Activated CD8-positive, alpha-beta memory T cell treated with anti-CD3 and anti-CD28 coated beads for 4 hours (primary cell): ENCODE data around the gene CMPK1.

Experiments
- DNase-seq, 2 donors: peaks; one replicate each; pipeline ENCODE4 v3.0.0-alpha.2; 2020; ENCODE audit warnings: low read depth in 2 of 2

The CMPK1 gene

DNA sequence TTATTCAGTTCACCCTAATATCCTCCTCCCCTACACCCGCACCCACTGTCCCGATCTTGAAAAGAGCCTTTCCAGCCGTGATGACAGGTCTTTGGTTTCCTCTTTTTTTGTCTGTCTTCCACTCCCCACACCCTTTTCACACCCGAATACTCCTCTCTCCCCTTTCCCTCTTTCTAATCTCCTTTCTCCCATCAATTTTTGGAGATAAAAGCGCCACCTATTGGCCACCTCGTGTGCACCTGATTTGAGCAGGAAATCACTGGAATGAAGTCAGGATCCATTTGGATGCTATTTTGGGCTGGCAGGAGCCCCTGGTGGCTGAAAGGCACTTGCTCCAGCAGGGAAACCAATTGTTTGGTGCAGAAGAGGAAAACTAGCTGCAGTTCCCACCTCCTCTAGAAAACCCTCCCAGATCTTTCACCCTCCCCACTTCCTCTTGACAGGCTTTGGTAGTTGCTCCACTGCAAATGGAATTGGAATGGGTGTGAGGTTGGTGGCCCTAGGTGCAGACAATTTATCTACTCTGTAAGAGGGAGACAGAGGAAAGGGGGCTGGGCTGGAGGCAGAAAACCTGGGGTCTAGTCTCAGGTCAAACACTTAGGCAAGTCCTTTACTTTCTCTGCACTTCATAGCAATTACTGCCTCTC, 90.9 kb downstream of the CMPK1 start:
- no peak for DNase-seq
